HepG2 (cell line): Measurements from ENCODE around the gene BAHD1. TPM values are rescaled to one million over a fixed set of nuclear protein-coding genes. Genes with fewer than 3 reads are reported as not detected.

Source experiments
- DZIP1 ChIP-seq: sonication (generic); formaldehyde crosslinking; IDR thresholded peaks from 2 replicates; pipeline ENCODE4 v1.5.0; 2020; ENCODE audit warnings: mild to moderate bottlenecking, missing genetic modification reagents
- EED ChIP-seq: sonication (generic); formaldehyde crosslinking; IDR thresholded peaks from 2 replicates; pipeline ENCODE4 v1.5.0; 2020; ENCODE audit warnings: mild to moderate bottlenecking, missing genetic modification reagents
- ELK4 ChIP-seq: sonication (generic); formaldehyde crosslinking; IDR thresholded peaks from 2 replicates; pipeline ENCODE4 v1.9.0; 2021; ENCODE audit warnings: missing genetic modification reagents, borderline replicate concordance
- GRHL1 ChIP-seq: sonication (generic); formaldehyde crosslinking; conservative IDR thresholded peaks from 2 replicates; pipeline ENCODE4 v1.8.0; 2022; ENCODE audit warnings: missing genetic modification reagents
- HDAC6 ChIP-seq: fragments of 200-600 bp; sonication (generic); IDR thresholded peaks from 2 replicates; pipeline ENCODE4 v1.7.0; 2017; ENCODE audit warnings: mild to moderate bottlenecking, antibody characterized with exemption, low read length, low read depth
- HMG20B ChIP-seq: conservative IDR thresholded peaks from 2 replicates; pipeline ENCODE4 v1.6.1; 2016; ENCODE audit warnings: missing genetic modification reagents, missing compliant biosample characterization
- MEF2D ChIP-seq: sonication (generic); formaldehyde crosslinking; IDR thresholded peaks from 2 replicates; pipeline ENCODE4 v1.5.1; 2020; ENCODE audit warnings: mild to moderate bottlenecking, missing genetic modification reagents
- SALL2 ChIP-seq: sonication (generic); formaldehyde crosslinking; IDR thresholded peaks from 2 replicates; pipeline ENCODE4 v1.8.1; 2023; ENCODE audit warnings: mild to moderate bottlenecking, missing genetic modification reagents, inconsistent platforms
- THYN1 ChIP-seq: sonication (generic); formaldehyde crosslinking; IDR thresholded peaks from 2 replicates; pipeline ENCODE4 v1.8.1; 2023; ENCODE audit warnings: low read depth, mild to moderate bottlenecking, moderate library complexity, missing genetic modification reagents, borderline replicate concordance
- ZBTB4 ChIP-seq: sonication (generic); formaldehyde crosslinking; IDR thresholded peaks from 2 replicates; pipeline ENCODE4 v1.4.0; 2020; ENCODE audit warnings: missing genetic modification reagents, mild to moderate bottlenecking, borderline replicate concordance
- ZIK1 ChIP-seq: sonication (generic); formaldehyde crosslinking; IDR thresholded peaks from 2 replicates; pipeline ENCODE4 v1.5.0; 2020; ENCODE audit warnings: mild to moderate bottlenecking, low read depth, missing genetic modification reagents, borderline replicate concordance
- ZNF18 ChIP-seq: sonication (generic); formaldehyde crosslinking; IDR thresholded peaks from 2 replicates; pipeline ENCODE4 v1.8.0; 2022; ENCODE audit warnings: mild to moderate bottlenecking, missing genetic modification reagents; ENCODE audit not compliant: insufficient replicate concordance
- ZNF274 ChIP-seq: sonication (generic); formaldehyde crosslinking; IDR thresholded peaks from 2 replicates; pipeline ENCODE4 v1.5.1; 2020; ENCODE audit warnings: mild to moderate bottlenecking, missing genetic modification reagents
- ZNF331 ChIP-seq: sonication (generic); formaldehyde crosslinking; IDR thresholded peaks from 2 replicates; pipeline ENCODE4 v1.4.0; 2020; ENCODE audit warnings: missing genetic modification reagents
- polyA plus RNA-seq, 8 experiments: library from polyadenylated mRNA; depleted of rRNA in 3 of 8; stranded (reverse) in 7 of 8; unstranded in 1 of 8; fragments of >200 nt; fragmentation: Illumina TruSeq in 4 of 8; extraction: Trizol in 4 of 8; gene quantifications; 2 replicates each; pipeline versions ENCODE4 v1.2.1 to v1.2.3, GENCODE V29; 2011 to 2016; ENCODE audit warnings: low read depth in 4 of 8, missing spikeins in 1 of 8, mixed read lengths in 1 of 8; ENCODE audit not compliant: insufficient read depth in 1 of 8
- total RNA-seq, 5 experiments: library from RNA; depleted of rRNA; stranded (reverse); fragments of >200 nt; fragmentation: Illumina TruSeq; extraction: Trizol; gene quantifications; 2 replicates each; pipeline ENCODE4 v1.2.3, GENCODE V29; 2016; ENCODE audit warnings: low read depth in 1 of 5

BAHD1 gene
- total and polyA plus RNA-seq, 2 of the 13 experiments (the other 11 are each of a cell fraction or from before 2014, with no cell fraction given): 3.3 to 8.7 TPM

- TF ChIP-seq ZBTB4 (peak; percentile 39; the same call in 1 of the 2 replicates), GRHL1 (CRISPR knock-in tag) (no peak), MEF2D (0 out of 2 replicates have a peak, but pooled peaks have one; percentile 11), ZIK1 (CRISPR knock-in tag) (no peak), THYN1 (CRISPR knock-in tag) (no peak), SALL2 (CRISPR knock-in tag) (peak; percentile 94), ZNF18 (CRISPR knock-in tag) (no peak), ZNF331 (CRISPR knock-in tag) (peak; percentile 88), HMG20B (0 out of 2 replicates have a peak, but pooled peaks have one; percentile 35), EED (no peak), DZIP1 (CRISPR knock-in tag) (peak; percentile 91; the same call in 1 of the 2 replicates), HDAC6 (no peak), ZNF274 (CRISPR knock-in tag) (peak; percentile 86; the same call in 1 of the 2 replicates), ELK4 (CRISPR knock-in tag) (no peak)
These were observed 70.8 kb downstream of the BAHD1 start (continued) for GRCh38 chr15:40511472-40512133.
